Endothelial cell of hepatic sinusoid (primary cell): ENCODE results near the gene LONP1.

Source experiments
- in situ Hi-C: cut with HindIII; loops from 2 replicates; pipeline ENCODE4 v1.10.0; 2017; ENCODE audit warnings: low sequenced_read_pairs

The LONP1 gene

DNA sequence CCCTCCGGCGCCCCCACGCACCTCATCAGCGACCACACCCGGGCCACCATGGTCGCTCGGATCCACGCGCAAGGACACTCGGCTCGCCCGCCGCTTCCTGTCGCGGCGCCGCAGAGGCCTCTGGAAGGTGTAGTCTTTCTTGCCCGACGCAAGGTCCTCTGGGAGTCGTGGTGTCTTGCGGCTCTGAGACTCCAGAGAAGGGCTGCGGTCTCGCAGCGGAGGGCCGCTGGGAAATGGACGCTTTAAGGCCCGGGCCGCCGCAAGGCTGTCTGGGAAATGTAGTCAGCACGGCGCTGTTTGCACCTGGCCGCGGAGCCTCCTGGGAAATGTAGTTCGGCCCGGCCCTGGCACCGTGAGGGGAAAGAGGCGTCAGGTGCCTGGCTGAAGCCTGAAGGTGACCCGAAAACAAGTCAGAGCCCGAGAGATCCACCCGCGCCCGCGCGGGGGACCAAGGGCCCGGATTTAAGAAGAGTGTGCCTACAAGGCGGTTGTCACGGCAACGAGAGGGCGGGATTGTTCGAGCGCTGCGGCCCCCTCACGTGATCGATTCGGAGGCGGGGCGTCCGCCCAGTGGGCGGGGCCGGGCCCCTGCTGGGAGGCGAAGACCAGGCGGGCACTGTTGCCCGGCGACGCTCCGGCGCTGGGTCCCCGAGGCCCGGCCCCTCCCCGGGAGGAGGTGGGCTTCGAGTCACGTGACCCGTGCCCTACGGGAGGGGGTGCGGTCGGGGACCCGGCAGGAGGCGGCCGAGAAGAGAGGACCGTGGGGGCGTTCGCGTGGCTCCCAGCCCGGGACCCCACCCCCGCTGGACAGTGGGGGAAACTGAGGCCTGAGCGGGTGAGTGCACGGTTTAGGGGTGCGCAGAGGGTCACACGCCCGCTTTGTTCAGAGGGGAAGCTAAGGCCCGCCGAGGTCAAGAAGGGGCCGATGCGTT, 39.2 kb downstream of the LONP1 start, which contains the start of the genes HSD11B1L and MICOS13:
HSD11B1L (plus strand) TSS at position 591 of the 932 bp plus-strand sequence. CDS start 3,806 bp downstream, outside the sequence.
MICOS13 (minus strand) TSS at position 80 of the 932 bp plus-strand sequence; CDS start at position 50, 30 bp downstream.
- in situ Hi-C loops = no loop called here

- in situ Hi-C loops = no loop called here
Observed at GRCh38 chr19:5680084-5680436, 39.9 kb downstream of the LONP1 start.

DNA sequence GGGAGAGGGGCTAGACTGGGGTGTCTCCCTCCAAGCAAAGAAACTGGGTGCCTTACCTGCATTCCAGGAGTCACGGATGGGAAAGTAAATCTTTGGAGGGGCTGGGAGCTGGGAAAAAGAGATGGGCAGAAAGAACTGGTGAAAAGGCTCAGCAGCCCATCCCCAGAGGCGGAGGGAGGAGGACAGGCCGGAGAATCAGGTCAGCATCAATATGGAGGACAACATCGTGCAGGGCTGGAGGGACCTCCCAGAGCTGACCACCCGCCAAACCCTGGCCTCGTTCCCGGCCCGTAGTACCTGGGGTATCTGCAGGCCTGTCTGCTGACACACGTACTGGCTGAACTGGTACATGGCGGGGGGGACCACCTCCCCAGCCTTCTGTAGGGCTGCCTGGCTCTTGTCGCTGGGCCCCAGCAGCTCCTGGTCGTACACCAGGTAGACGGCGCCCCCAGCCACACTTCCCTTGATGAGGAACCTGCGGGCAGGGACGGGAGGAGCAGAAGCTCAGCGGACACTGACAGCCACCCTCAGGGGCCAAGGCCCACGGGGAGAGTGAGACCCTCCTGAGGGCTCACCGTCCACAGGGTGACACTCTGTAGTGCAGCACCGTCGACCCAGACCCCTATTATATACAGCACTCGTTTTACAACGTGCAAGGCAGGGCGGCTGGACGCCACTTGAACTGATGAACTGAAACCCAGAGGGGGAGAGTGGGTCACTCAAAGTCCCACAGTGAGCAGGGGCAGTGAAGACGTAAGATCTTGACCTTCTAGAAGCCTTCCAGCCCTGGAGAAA, 40.5 kb downstream of the LONP1 start:
- in situ Hi-C loops = no loop called here

- in situ Hi-C loops = no loop called here
Observed at GRCh38 chr19:5678071-5678718, 41.8 kb downstream of the LONP1 start.

GRCh38 chr19:5677580-5677979, 42.4 kb downstream of the LONP1 start:
- in situ Hi-C loops = no loop called here

- in situ Hi-C loops = no loop called here
Observed at GRCh38 chr19:5677136-5677535, 42.8 kb downstream of the LONP1 start.

- in situ Hi-C loops = no loop called here
Observed at GRCh38 chr19:5676772-5677105, 43.2 kb downstream of the LONP1 start.

GRCh38 chr19:5676105-5676771, 43.7 kb downstream of the LONP1 start:
- in situ Hi-C loops = no loop called here

GRCh38 chr19:5674714-5675113, 45.2 kb downstream of the LONP1 start:
- in situ Hi-C loops = no loop called here

DNA sequence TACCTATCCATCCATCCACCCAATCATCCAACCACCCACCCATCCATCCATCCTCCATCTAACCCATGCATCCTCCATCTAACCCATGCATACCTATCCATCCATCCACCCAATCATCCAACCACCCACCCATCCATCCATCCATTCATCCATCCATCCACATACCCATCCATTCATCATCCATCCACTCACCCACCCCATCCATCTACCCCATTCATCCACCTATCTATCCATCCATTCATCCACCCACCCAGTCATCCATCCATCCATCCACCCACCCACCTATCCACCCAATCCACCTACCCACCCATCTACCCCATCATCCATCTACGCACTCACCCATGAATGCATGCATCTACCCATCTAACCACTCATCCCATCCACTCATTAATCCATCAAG, 46.2 kb downstream of the LONP1 start:
- in situ Hi-C loops = no loop called here

DNA sequence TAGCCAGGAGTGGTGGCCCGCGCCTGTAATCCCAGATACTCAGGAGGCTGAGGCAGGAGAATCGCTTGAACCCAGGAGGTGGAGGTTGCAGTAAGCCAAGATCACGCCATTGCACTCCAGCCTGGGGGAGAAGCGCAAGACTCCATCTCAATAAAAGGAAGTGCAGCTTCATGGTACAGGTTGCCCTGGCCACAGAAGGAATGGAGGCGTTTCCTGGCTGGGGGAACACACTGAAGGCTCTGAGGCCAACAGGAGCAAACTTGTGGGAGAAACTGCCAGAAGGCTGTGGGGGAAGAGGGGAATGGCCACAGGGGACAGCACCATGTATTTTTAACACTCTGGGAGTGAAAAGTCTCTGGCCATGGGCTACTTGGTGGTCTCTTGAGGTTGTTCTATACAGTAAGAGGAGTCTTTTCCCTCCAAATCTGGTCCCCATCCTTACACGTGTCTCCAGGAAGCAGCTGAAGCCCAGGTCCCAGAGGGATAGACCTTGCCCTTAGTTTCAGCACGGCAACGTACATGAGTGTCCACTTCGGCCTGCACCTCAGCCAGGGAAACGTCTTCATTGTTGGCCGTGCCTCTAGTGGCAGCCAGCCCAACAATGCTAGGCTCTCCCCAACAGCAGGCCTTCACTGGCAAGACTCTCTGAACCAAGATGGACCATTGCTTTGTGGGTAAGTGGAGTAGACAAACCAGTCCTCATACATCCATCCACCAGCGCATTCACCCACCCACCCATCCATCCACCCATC, 47.1 kb downstream of the LONP1 start:
- in situ Hi-C loops = no loop called here

- in situ Hi-C loops = no loop called here
Observed at GRCh38 chr19:5671600-5671999, 48.3 kb downstream of the LONP1 start.

DNA sequence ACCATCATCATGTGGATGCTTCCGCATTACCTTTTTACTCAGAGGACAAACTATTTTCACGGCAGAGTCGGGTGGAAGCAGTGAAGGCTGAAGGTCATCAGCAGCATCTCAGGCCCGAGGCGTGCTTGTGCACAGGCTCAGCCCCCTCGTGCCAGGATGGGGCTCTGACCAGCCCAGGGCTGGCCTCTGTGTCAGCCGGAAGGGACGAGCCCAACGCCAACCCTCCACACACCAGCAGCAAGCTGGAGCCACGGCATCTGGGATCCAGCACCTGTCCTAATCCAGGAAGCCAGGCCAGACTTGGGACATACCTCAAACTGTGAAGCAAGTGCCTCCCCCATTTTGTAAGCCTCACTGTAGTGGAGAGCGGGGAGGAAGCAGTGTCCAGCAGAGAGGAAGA, 50.7 kb downstream of the LONP1 start:
- in situ Hi-C loops = no loop called here

DNA sequence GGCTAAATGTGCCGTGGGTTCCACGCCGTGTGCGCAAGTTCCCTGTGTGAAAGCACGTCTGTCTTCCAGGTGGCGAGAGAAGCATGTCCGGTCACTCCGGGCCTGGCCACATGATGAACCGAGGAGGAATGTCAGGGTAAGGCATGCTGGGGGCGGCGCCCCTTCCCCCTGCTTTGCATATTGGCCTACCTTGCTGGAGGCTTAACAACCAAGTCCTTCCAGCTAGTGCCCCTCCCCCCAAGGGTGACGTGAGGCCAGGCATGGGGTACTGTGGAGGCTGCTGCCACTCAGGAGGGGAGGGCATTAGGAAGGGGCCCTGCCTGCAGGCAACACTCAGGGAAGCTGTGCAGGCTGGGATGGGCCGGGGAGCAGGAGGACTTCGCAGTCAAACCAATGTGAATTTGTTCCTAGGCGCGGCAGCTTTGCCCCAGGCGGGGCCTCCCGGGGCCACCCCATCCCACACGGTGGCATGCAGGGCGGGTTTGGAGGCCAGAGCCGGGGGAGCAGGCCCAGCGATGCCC, 52.1 kb downstream of the LONP1 start:
- in situ Hi-C loops = no loop called here

DNA sequence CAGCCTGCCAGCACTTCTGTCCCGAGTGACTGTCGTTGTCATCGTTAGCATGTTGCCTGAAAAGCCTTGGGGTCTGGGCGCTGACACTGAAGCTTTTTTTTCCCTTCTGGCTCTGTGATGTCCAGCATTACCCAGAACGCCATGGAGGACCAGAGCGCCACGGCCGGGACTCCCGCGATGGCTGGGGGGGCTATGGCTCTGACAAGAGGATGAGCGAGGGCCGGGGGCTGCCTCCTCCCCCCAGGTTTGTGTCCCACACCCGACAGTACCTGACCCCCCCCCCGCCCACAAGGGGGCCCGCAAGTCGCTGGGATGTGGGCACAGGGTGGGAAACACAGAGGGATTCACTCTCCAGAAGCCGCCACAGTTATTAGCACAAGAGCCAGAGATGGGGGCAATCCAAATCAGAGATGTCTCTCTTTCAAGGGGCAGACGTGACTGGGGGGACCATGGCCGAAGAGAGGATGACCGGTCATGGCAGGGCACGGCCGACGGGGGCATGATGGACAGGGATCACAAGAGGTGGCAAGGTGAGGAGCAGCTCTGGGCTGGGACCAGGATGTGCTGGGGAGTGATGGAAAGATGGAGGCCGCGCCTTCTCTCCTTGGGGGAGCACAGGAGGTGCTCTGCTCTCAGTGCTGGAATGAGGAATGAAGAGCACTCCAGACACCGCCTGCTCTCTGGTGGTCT, 52.9 kb downstream of the LONP1 start:
- in situ Hi-C loops = no loop called here

- in situ Hi-C loops = no loop called here
Observed at GRCh38 chr19:5665781-5666513, 54.0 kb downstream of the LONP1 start.

DNA sequence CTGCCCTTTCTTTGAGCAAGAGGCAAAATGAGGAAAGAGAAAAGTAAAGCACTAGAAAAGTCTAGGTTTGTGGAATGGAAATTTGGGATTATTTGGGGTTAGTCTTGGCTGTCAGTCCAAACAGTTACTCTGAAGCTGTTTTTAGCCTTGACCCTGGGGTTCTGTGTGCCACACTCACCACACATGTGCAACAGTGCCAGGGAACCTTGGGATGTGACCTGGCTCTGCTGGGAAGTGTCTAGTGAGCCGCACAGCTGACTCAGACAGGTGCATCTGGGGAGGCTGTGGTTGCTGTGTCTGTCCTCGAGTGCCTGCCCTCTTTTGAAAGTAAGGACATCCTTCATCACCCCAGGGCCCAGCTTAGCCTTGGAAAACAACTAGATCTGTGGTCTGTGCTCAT, 55.4 kb downstream of the LONP1 start:
- in situ Hi-C loops = no loop called here

- in situ Hi-C loops = no loop called here
Observed at GRCh38 chr19:5663904-5664303, 56.0 kb downstream of the LONP1 start.

DNA sequence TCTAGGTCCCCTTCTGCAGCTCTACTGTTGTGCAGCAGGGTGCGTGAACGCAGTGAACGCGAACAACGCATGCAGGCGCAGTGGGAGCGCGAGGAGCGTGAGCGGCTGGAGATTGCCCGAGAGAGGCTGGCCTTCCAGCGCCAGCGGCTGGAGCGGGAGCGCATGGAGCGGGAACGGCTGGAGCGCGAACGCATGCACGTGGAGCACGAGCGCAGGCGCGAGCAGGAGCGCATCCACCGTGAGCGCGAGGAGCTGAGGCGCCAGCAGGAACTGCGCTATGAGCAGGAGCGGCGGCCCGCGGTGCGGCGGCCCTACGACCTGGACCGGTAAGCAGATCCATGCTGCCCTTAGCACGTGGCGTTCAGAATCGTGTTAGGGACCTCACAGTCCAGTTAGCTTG, 58.5 kb downstream of the LONP1 start:
- in situ Hi-C loops = no loop called here
